Activated CD8-positive, alpha-beta T cell treated with anti-CD3 and anti-CD28 coated beads, Interleukin-2, amount 10 ng/mL, durations not matched to agents 7 days and 5 days (primary cell): ENCODE measurements around the gene PEX19. TPM values are rescaled to one million over a fixed set of nuclear protein-coding genes. Genes with fewer than 3 reads are reported as not detected.

ENCODE experiments used
- ATAC-seq: fragments of 150-1000 bp; cut with Tn5 transposase; one replicate; pipeline ENCODE4 v1.10.0; 2021; ENCODE audit warnings: moderate library complexity
- CTCF ChIA-PET: fragments of 350-600 bp; sonication (Branson Sonifier 250); formaldehyde crosslinking; loops from one replicate; lab custom pipeline; 2021; ENCODE audit warnings: antibody characterized with exemption; lab: Charles Lee
- POLR2A ChIA-PET: fragments of 350-600 bp; sonication (Branson Sonifier 250); formaldehyde crosslinking; loops from one replicate; lab custom pipeline; 2021; ENCODE audit warnings: antibody characterized with exemption; lab: Charles Lee
- DNase-seq: peaks from one replicate; pipeline ENCODE4 v3.0.0-alpha.2; 2020
- H3K27ac Mint-ChIP-seq: one replicate; pipeline ENCODE4 v1.8.0; 2021; ENCODE audit warnings: mild to moderate bottlenecking, mixed read lengths
- H3K27me3 Mint-ChIP-seq: one replicate; pipeline ENCODE4 v1.8.0; 2021; ENCODE audit warnings: low read depth, mixed read lengths
- H3K36me3 Mint-ChIP-seq: one replicate; pipeline ENCODE4 v1.8.0; 2021; ENCODE audit warnings: low read depth, mixed read lengths
- H3K4me1 Mint-ChIP-seq: one replicate; pipeline ENCODE4 v1.8.0; 2021; ENCODE audit warnings: low read depth, mixed read lengths
- H3K4me3 Mint-ChIP-seq: one replicate; pipeline ENCODE4 v1.8.0; 2021; ENCODE audit warnings: mild to moderate bottlenecking, mixed read lengths
- H3K9me3 Mint-ChIP-seq: one replicate; pipeline ENCODE4 v1.8.0; 2022; ENCODE audit warnings: mixed read lengths; ENCODE audit not compliant: insufficient read depth
- total RNA-seq, 2 experiments: library from RNA; stranded (reverse); gene quantifications; one replicate each; pipeline ENCODE4 v1.2.3, GENCODE V29; 2021

Gene PEX19
- total RNA-seq, 2 experiments from 2014 or later: 42.3 to 42.7 TPM

- DNase-seq: no peak
- ChIA-PET CTCF (interaction anchor here (0.8 to 2.9 kb wide), 3 partner anchors 9 to 155 kb away, joined by 3 to 13 read pairs (median 5); no protein-coding TSS in a partner anchor), POLR2A (no interaction called here)
- Mint-ChIP-seq H3K27ac (no peak overlapping the region), H3K4me1 (peaks cover 26% of the 10 kb centered on the region), H3K36me3 (peaks cover 16% of the 10 kb centered on the region), H3K27me3 (no peaks in the 10 kb centered on the region), H3K4me3 (no peak overlapping the region), H3K9me3 (no peaks in the 10 kb centered on the region)
- ATAC-seq: no peak
Observed at GRCh38 chr1:160256396-160257046, 28.4 kb downstream of the PEX19 start.

GRCh38 chr1:160255781-160256300 lies 29.1 kb downstream of the PEX19 start:
- H3K9me3 Mint-ChIP-seq: no peaks in the 10 kb centered on the region
- peaks cover 19% of the 10 kb centered on the region for H3K4me1 Mint-ChIP-seq
- CTCF ChIA-PET: no interaction called here
- POLR2A ChIA-PET: no interaction called here
- peaks cover 16% of the 10 kb centered on the region for H3K36me3 Mint-ChIP-seq
- no peak overlapping the region for H3K27ac Mint-ChIP-seq
- H3K27me3 Mint-ChIP-seq: no peaks in the 10 kb centered on the region
- ATAC-seq (no peak), DNase-seq (no peak)
- no peak overlapping the region for H3K4me3 Mint-ChIP-seq

- peak; percentile 89 for ATAC-seq
- H3K27me3 Mint-ChIP-seq: no peaks in the 10 kb centered on the region
- ChIA-PET POLR2A (interaction anchor here (1.0 to 1.3 kb wide), 3 partner anchors 10 to 39 kb away, joined by 3 to 5 read pairs (median 4); partner anchors contain the start of genes DCAF8 and PEX19), CTCF (interaction anchor here (0.6 to 5.9 kb wide), 61 partner anchors 10 to 221 kb away, joined by 3 to 91 read pairs (median 5); partner anchors contain the start of genes CASQ1, DCAF8, IGSF8 and KCNJ9)
- H3K27ac Mint-ChIP-seq: no peak overlapping the region
- H3K4me1 Mint-ChIP-seq: peaks cover 2% of the 10 kb centered on the region
- H3K36me3 Mint-ChIP-seq: peaks cover 7% of the 10 kb centered on the region
- DNase-seq: peak; percentile 72
- no peak overlapping the region for H3K4me3 Mint-ChIP-seq
- no peaks in the 10 kb centered on the region for H3K9me3 Mint-ChIP-seq
Observed at GRCh38 chr1:160251687-160252526, 33.0 kb downstream of the PEX19 start.

DNA sequence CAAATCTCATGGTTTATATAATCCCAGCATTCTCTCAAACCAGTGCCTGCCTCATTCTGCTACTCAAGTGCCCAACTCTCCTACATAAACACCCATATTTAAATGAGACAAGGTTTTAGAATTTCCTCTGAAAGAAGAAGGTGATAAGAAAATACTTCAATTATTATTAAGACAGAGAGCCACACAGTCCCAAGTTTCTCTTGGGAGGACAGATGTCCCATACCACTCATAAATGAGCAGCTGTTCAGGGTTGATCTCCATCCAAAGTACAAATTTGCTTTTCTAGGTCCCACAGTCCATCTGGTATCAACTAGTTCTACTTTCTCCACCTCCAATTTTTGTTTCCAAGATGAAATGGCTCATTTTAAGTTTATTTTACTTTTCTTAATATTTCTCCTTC lies 33.9 kb downstream of the PEX19 start:
- CTCF ChIA-PET: interaction anchor here (1.6 to 5.9 kb wide), 14 partner anchors 10 to 220 kb away, joined by 4 to 91 read pairs (median 18); partner anchors contain the start of genes CASQ1, DCAF8, KCNJ9 and PEX19

DNA sequence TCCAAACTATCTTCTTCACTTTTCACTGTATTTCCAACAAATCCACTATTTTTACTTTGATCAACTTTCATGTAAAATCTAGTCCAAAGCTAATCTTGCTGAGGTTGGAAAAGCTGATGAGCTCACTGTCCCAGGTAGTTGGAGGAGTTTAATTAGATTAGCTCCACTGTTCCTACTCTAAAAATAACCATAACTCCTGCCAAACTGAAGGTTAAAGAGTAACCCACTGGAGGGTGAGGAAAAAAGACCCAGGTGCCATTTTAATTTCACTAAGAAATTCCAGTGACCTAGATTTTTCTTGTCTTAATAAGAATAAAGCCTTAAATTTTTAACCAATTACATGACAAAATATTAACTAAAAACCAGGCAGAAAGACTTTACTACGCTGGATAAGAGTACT lies 37.9 kb downstream of the PEX19 start:
- Mint-ChIP-seq H3K36me3 (peaks cover 6% of the 10 kb centered on the region), H3K4me3 (no peak overlapping the region), H3K27me3 (no peaks in the 10 kb centered on the region), H3K27ac (no peak overlapping the region), H3K9me3 (no peaks in the 10 kb centered on the region), H3K4me1 (peaks cover 2% of the 10 kb centered on the region)
- CTCF ChIA-PET: interaction anchor here (1.1 to 1.3 kb wide), 3 partner anchors 9 to 146 kb away, joined by 3 to 6 read pairs (median 4); no protein-coding TSS in a partner anchor
- ATAC-seq (no peak), DNase-seq (no peak)
- POLR2A ChIA-PET: no interaction called here

More for the DNA sequence above, 33.9 kb downstream of the PEX19 start:
- H3K27me3 Mint-ChIP-seq: no peaks in the 10 kb centered on the region
- no peak for ATAC-seq
- no peak for DNase-seq
- peaks cover 2% of the 10 kb centered on the region for H3K4me1 Mint-ChIP-seq
- no peaks in the 10 kb centered on the region for H3K9me3 Mint-ChIP-seq
- H3K4me3 Mint-ChIP-seq: no peak overlapping the region
- POLR2A ChIA-PET: no interaction called here
- H3K27ac Mint-ChIP-seq: peak overlapping the region; percentile 50
- peaks cover 7% of the 10 kb centered on the region for H3K36me3 Mint-ChIP-seq

DNA sequence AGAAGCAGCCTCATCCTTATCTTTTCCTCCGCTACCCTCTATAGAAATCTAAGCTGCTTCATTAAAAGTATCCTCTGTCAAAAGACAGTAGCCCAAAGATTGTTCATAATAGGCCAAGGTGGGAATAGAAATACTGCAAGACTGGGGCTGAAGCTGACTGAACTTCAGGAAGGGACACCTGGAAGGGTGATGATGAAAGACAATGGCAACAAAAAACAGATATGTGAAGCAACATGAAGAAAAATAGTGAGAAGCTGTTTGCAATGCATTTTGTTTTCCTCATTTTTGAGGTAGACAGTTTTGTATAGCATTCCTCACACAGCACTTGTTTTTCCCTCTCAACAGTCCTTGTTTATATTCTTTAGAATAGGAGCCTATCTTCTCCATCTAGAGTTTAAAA lies 39.5 kb downstream of the PEX19 start:
- ChIA-PET CTCF (interaction anchor here (0.7 to 2.0 kb wide), 3 partner anchors 10 to 128 kb away, joined by 3 to 6 read pairs (median 4); no protein-coding TSS in a partner anchor), POLR2A (no interaction called here)
- Mint-ChIP-seq H3K27ac (no peak overlapping the region), H3K4me1 (no peaks in the 10 kb centered on the region), H3K9me3 (no peaks in the 10 kb centered on the region), H3K4me3 (no peak overlapping the region), H3K27me3 (no peaks in the 10 kb centered on the region), H3K36me3 (peaks cover 7% of the 10 kb centered on the region)
- ATAC-seq (no peak), DNase-seq (no peak)

DNA sequence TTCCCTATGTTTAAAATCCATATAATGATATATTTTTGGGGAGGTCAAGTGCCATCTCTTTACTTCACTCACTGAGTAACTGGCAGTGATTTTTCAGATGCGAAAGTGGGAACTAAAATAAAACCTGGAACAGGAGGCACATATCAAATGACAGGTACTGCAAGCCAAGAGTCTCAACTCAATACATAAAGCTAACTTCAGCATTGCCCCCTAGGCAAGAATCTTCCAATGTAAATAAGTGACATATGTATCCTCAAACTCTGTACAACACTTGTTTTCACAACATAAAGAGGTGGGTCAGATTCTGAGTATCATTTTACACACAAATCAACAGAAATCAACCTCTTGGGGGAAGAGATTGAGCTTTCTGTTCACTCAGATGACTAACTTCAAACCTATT lies 40.7 kb downstream of the PEX19 start:
- H3K4me3 Mint-ChIP-seq: no peak overlapping the region
- POLR2A ChIA-PET: interaction anchor here (1.2 kb wide), 1 partner anchor 16 kb away, joined by 3 read pairs; no protein-coding TSS in a partner anchor
- peaks cover 17% of the 10 kb centered on the region for H3K36me3 Mint-ChIP-seq
- H3K9me3 Mint-ChIP-seq: no peaks in the 10 kb centered on the region
- DNase-seq (no peak), ATAC-seq (no peak)
- H3K27me3 Mint-ChIP-seq: no peaks in the 10 kb centered on the region
- no peaks in the 10 kb centered on the region for H3K4me1 Mint-ChIP-seq
- CTCF ChIA-PET: interaction anchor here (1.1 to 7.1 kb wide), 5 partner anchors 7 to 165 kb away, joined by 3 to 72 read pairs (median 5); no protein-coding TSS in a partner anchor
- no peak overlapping the region for H3K27ac Mint-ChIP-seq

DNA sequence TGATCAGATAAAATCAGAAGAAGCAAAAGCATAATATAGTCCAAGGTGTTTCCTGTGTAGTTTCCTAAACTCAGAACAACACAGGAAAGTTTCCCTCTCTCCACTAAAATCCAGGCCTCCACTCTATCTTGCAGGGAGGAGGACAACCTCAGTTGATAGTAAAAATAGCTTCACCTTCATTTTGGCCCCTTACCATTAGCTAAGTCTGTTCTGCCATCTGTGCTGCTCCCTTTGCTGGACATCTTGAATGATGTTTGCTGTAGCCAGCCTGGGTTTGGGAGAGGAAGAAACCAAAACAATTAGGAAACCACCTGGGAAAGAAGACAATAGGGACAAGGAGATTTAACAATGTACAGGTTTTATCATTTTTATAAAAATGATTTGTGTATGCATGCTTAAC lies 41.2 kb downstream of the PEX19 start:
- H3K9me3 Mint-ChIP-seq: no peaks in the 10 kb centered on the region
- POLR2A ChIA-PET: interaction anchor here (1.2 kb wide), 1 partner anchor 17 kb away, joined by 3 read pairs; no protein-coding TSS in a partner anchor
- DNase-seq (no peak), ATAC-seq (no peak)
- no peak overlapping the region for H3K4me3 Mint-ChIP-seq
- no peaks in the 10 kb centered on the region for H3K27me3 Mint-ChIP-seq
- H3K36me3 Mint-ChIP-seq: peaks cover 22% of the 10 kb centered on the region
- CTCF ChIA-PET: interaction anchor here (1.0 to 7.1 kb wide), 8 partner anchors 8 to 165 kb away, joined by 3 to 72 read pairs (median 4); no protein-coding TSS in a partner anchor
- no peaks in the 10 kb centered on the region for H3K4me1 Mint-ChIP-seq
- no peak overlapping the region for H3K27ac Mint-ChIP-seq

GRCh38 chr1:160239582-160240299 lies 45.2 kb downstream of the PEX19 start:
- H3K9me3 Mint-ChIP-seq: no peaks in the 10 kb centered on the region
- CTCF ChIA-PET: interaction anchor here (1.1 to 7.1 kb wide), 8 partner anchors 12 to 194 kb away, joined by 3 to 72 read pairs (median 4); no protein-coding TSS in a partner anchor
- ATAC-seq (no peak), DNase-seq (no peak)
- POLR2A ChIA-PET: no interaction called here
- H3K4me3 Mint-ChIP-seq: no peak overlapping the region
- no peaks in the 10 kb centered on the region for H3K4me1 Mint-ChIP-seq
- no peaks in the 10 kb centered on the region for H3K27me3 Mint-ChIP-seq
- H3K36me3 Mint-ChIP-seq: peaks cover 41% of the 10 kb centered on the region
- no peak overlapping the region for H3K27ac Mint-ChIP-seq

- CTCF ChIA-PET: interaction anchor here (1.0 to 7.1 kb wide), 8 partner anchors 8 to 192 kb away, joined by 3 to 72 read pairs (median 4); no protein-coding TSS in a partner anchor
Observed at GRCh38 chr1:160238408-160238807, 46.5 kb downstream of the PEX19 start.

More at GRCh38 chr1:160238408-160238807, 46.5 kb downstream of the PEX19 start:
- H3K27me3 Mint-ChIP-seq: no peaks in the 10 kb centered on the region
- H3K4me3 Mint-ChIP-seq: no peak overlapping the region
- POLR2A ChIA-PET: no interaction called here
- DNase-seq: no peak
- no peaks in the 10 kb centered on the region for H3K4me1 Mint-ChIP-seq
- H3K36me3 Mint-ChIP-seq: peaks cover 42% of the 10 kb centered on the region
- no peak for ATAC-seq
- H3K27ac Mint-ChIP-seq: no peak overlapping the region
- no peaks in the 10 kb centered on the region for H3K9me3 Mint-ChIP-seq
